Measurements from ENCODE around the gene SLC24A4. TPM values are rescaled to one million over a fixed set of nuclear protein-coding genes. Genes with fewer than 3 reads are reported as not detected.

Gene SLC24A4
- polyA plus RNA-seq, 6 donors from 2014 or later, result 0.03 to 0.09 (median 0.05) TPM; not detected in 2

GRCh38 chr14:92549105-92549858 lies 226.3 kb downstream of the SLC24A4 start:
- Mint-ChIP-seq H3K4me1 (peaks cover 22 to 39% (median 36%) of the 10 kb centered on the region in 3 donors), H3K36me3 (no peaks in the 10 kb centered on the region), H3K9me3 (no peaks in the 10 kb centered on the region), H3K27me3 (peaks cover 6 to 38% (median 20%) of the 10 kb centered on the region in 3 donors), H3K4me3 (no peak overlapping the region), H3K27ac (no peak overlapping the region)
- no peak for DNase-seq
- ATAC-seq (ENCODE audit: low read depth in 2 of 2), result no peak

GRCh38 chr14:92549859-92550230 lies 226.9 kb downstream of the SLC24A4 start:
- Mint-ChIP-seq H3K27me3 (peaks cover 6 to 38% (median 20%) of the 10 kb centered on the region in 3 donors), H3K9me3 (no peaks in the 10 kb centered on the region), H3K36me3 (no peaks in the 10 kb centered on the region), H3K4me1 (peaks cover 22 to 40% (median 36%) of the 10 kb centered on the region in 3 donors), H3K4me3 (no peak overlapping the region), H3K27ac (no peak overlapping the region)
- DNase-seq (no peak), ATAC-seq (ENCODE audit: low read depth in 2 of 2) (no peak)

Other genes starting within 250 kb of the SLC24A4 start
- gene ATXN3, start 216.6 kb upstream of the SLC24A4 start, polyA plus RNA-seq (ENCODE audit: low read depth in 6 of 6), result 10 to 100 TPM in 5 of 6 donors, 1 to 10 TPM in 1; 9.0 to 23.4 (median 16.0) TPM
- gene NDUFB1, start 201.5 kb upstream of the SLC24A4 start, polyA plus RNA-seq (ENCODE audit: low read depth in 6 of 6), result 100 to 1,000 TPM; 200 to 337 (median 297) TPM
- gene CPSF2, start 201.2 kb upstream of the SLC24A4 start, polyA plus RNA-seq (ENCODE audit: low read depth in 6 of 6), result 10 to 100 TPM; 14.4 to 27.9 (median 20.5) TPM
- gene RIN3, start 190.6 kb downstream of the SLC24A4 start, polyA plus RNA-seq (ENCODE audit: low read depth in 6 of 6), result 10 to 100 TPM in 5 of 6 donors, 1 to 10 TPM in 1; 7.6 to 43.7 (median 24.5) TPM

All from naive B cell (primary cell).